Glomerular visceral epithelial cell (primary cell): ENCODE data around the gene MGAT5B.

Experiments used
- DNase-seq: peaks from one replicate; pipeline ENCODE4 v3.0.0-alpha.2; 2016; ENCODE audit errors: extremely low spot score

Gene MGAT5B

GRCh38 chr17:76926237-76926866 is 58.1 kb downstream of the MGAT5B start:
- no peak for DNase-seq

GRCh38 chr17:76927577-76927976 is 59.4 kb downstream of the MGAT5B start:
- DNase-seq, result no peak

GRCh38 chr17:76927982-76928381 is 59.8 kb downstream of the MGAT5B start:
- DNase-seq, result no peak

GRCh38 chr17:76929148-76929547 is 60.9 kb downstream of the MGAT5B start:
- DNase-seq, result no peak

GRCh38 chr17:76929601-76930000 is 61.4 kb downstream of the MGAT5B start:
- DNase-seq, result no peak

GRCh38 chr17:76930107-76930506 is 61.9 kb downstream of the MGAT5B start:
- DNase-seq, result no peak

GRCh38 chr17:76932402-76933333 is 64.5 kb downstream of the MGAT5B start:
- DNase-seq, result no peak

GRCh38 chr17:76934561-76935320 is 66.5 kb downstream of the MGAT5B start:
- DNase-seq, result no peak

GRCh38 chr17:76935331-76935730 is 67.1 kb downstream of the MGAT5B start:
- DNase-seq, result no peak

- DNase-seq, result no peak
Observed at GRCh38 chr17:76937238-76937637, 69.0 kb downstream of the MGAT5B start.

- DNase-seq, result no peak
Observed at GRCh38 chr17:76938009-76938408, 69.8 kb downstream of the MGAT5B start.

GRCh38 chr17:76940295-76940694 is 72.1 kb downstream of the MGAT5B start:
- DNase-seq, result no peak

- DNase-seq, result no peak
Observed at GRCh38 chr17:76940738-76941350, 72.6 kb downstream of the MGAT5B start.

GRCh38 chr17:76943202-76943601 is 75.0 kb downstream of the MGAT5B start:
- DNase-seq, result no peak

GRCh38 chr17:76943781-76944213 is 75.6 kb downstream of the MGAT5B start:
- DNase-seq, result no peak

- DNase-seq, result no peak
Observed at GRCh38 chr17:76944477-76944876, 76.3 kb downstream of the MGAT5B start.

- no peak for DNase-seq
Observed at GRCh38 chr17:76946111-76946771, 78.0 kb downstream of the MGAT5B start.

- no peak for DNase-seq
Observed at GRCh38 chr17:76946772-76947135, 78.5 kb downstream of the MGAT5B start.

GRCh38 chr17:76947309-76947708 is 79.1 kb downstream of the MGAT5B start:
- no peak for DNase-seq

GRCh38 chr17:76947771-76948170 is 79.6 kb downstream of the MGAT5B start:
- no peak for DNase-seq

GRCh38 chr17:76948301-76948700 is 80.1 kb downstream of the MGAT5B start:
- DNase-seq, result no peak
